Keratinocyte (primary cell): ENCODE measurements around the gene SEPHS1. TPM values are rescaled to one million over a fixed set of nuclear protein-coding genes. Genes with fewer than 3 reads are reported as not detected.

Experiments
- DNase-seq: peaks from one replicate; pipeline ENCODE4 v3.0.0-alpha.2; 2011; ENCODE audit warnings: low read depth, missing footprints, low spot score
- FAIRE-seq: peaks from 2 replicates; lab custom pipeline; 2011; peaks lifted over from hg19 to GRCh38; lab: Jason Lieb, UNC
- H2AFZ ChIP-seq: 2 replicates; pipeline ENCODE4 v1.6.0; 2012; ENCODE audit warnings: low read length, control low read depth, inconsistent platforms; ENCODE audit not compliant: control insufficient read depth
- H3K27ac ChIP-seq: 2 replicates; pipeline ENCODE4 v1.5.1; 2011; ENCODE audit warnings: low read length; ENCODE audit not compliant: control insufficient read depth, insufficient read depth
- H3K27me3 ChIP-seq: 3 replicates; pipeline ENCODE4 v1.6.0; 2011; ENCODE audit warnings: low read length; ENCODE audit not compliant: control insufficient read depth, insufficient read depth; ENCODE audit errors: extremely low read depth
- H3K36me3 ChIP-seq, 2 experiments: 2 replicates in 1 of 2; 3 replicates in 1 of 2; pipeline ENCODE4 v1.5.1; 2011; ENCODE audit warnings: low read length in 2 of 2, mild to moderate bottlenecking in 1 of 2; ENCODE audit not compliant: control insufficient read depth in 2 of 2, insufficient read depth in 2 of 2; ENCODE audit errors: extremely low read depth in 1 of 2
- H3K4me1 ChIP-seq: 3 replicates; pipeline ENCODE4 v1.5.1; 2011; ENCODE audit warnings: low read length; ENCODE audit not compliant: control insufficient read depth, insufficient read depth; ENCODE audit errors: extremely low read depth
- H3K4me2 ChIP-seq: 3 replicates; pipeline ENCODE4 v1.6.0; 2011; ENCODE audit warnings: low read depth, low read length; ENCODE audit not compliant: control insufficient read depth, insufficient read depth; ENCODE audit errors: extremely low read depth
- H3K4me3 ChIP-seq, 3 experiments: fragments of 200-600 bp in 1 of 3; sonication (generic) in 1 of 3; 2 replicates in 2 of 3; 3 replicates in 1 of 3; pipeline ENCODE4 v1.5.1; 2011 to 2016; ENCODE audit warnings: low read length in 3 of 3, mild to moderate bottlenecking in 3 of 3, control low read depth in 2 of 3, inconsistent platforms in 1 of 3, low read depth in 1 of 3, mixed read lengths in 1 of 3, mixed run types in 1 of 3, moderate library complexity in 1 of 3; ENCODE audit not compliant: control insufficient read depth in 2 of 3, insufficient read depth in 2 of 3; ENCODE audit errors: extremely low read depth in 1 of 3
- H3K79me2 ChIP-seq: 2 replicates; pipeline ENCODE4 v1.6.0; 2012; ENCODE audit warnings: low read length; ENCODE audit not compliant: control insufficient read depth, insufficient read depth
- H3K9ac ChIP-seq: 3 replicates; pipeline ENCODE4 v1.6.0; 2011; ENCODE audit warnings: low read length; ENCODE audit not compliant: control insufficient read depth, insufficient read depth; ENCODE audit errors: extremely low read depth
- H3K9me1 ChIP-seq: 3 replicates; pipeline ENCODE4 v1.6.0; 2011; ENCODE audit warnings: low read length; ENCODE audit not compliant: control insufficient read depth, insufficient read depth; ENCODE audit errors: extremely low read depth
- H3K9me3 ChIP-seq: 2 replicates; pipeline ENCODE4 v1.5.1; 2012; ENCODE audit warnings: low read depth, low read length; ENCODE audit not compliant: control insufficient read depth
- H4K20me1 ChIP-seq: 3 replicates; pipeline ENCODE4 v1.6.0; 2011; ENCODE audit warnings: low read length; ENCODE audit not compliant: control insufficient read depth, insufficient read depth; ENCODE audit errors: extremely low read depth
- EZH2 ChIP-seq: IDR thresholded peaks from one replicate; pipeline ENCODE4 v1.6.1; 2012; ENCODE audit warnings: inconsistent platforms, mild to moderate bottlenecking, low read length, moderate library complexity
- dilution Hi-C: fragments of 300-500 bp; cut with MboI; formaldehyde crosslinking; loops from one replicate; pipeline ENCODE4 v1.7.0; 2020; ENCODE audit warnings: low sequenced_read_pairs; ENCODE audit not compliant: extremely low pct_ligation_motif_present
- polyA plus RNA-seq, 5 experiments: library from polyadenylated mRNA; depleted of rRNA in 3 of 5; stranded (reverse) in 3 of 5; stranded (forward) in 1 of 5; unstranded in 1 of 5; fragments of >200 nt; gene quantifications; 1 replicate in 1 of 5; 2 replicates in 3 of 5; 3 replicates in 1 of 5; pipeline versions ENCODE4 v1.2.1 to v1.2.3, GENCODE V29; 2011 to 2012; ENCODE audit warnings: missing spikeins in 2 of 5, low read depth in 1 of 5, low replicate concordance in 1 of 5
- TF ChIP-seq, protein P1 (sequence below), 3 experiments: IDR thresholded peaks in 1 of 3; conservative IDR thresholded peaks in 1 of 3; optimal IDR thresholded peaks in 1 of 3; 2 replicates in 2 of 3; 3 replicates in 1 of 3; pipeline versions ENCODE3 to v1.5.1; 2011; ENCODE audit warnings: low read length in 3 of 3, mild to moderate bottlenecking in 3 of 3, moderate library complexity in 2 of 3, control low read depth in 1 of 3, inconsistent platforms in 1 of 3; ENCODE audit not compliant: insufficient read depth in 2 of 3; ENCODE audit errors: extremely low read depth in 1 of 3

Gene SEPHS1
- polyA plus RNA-seq, 1 donor (not counting 4 experiments of a cell fraction or from before 2014, with no cell fraction given): 65.4 TPM

DNA sequence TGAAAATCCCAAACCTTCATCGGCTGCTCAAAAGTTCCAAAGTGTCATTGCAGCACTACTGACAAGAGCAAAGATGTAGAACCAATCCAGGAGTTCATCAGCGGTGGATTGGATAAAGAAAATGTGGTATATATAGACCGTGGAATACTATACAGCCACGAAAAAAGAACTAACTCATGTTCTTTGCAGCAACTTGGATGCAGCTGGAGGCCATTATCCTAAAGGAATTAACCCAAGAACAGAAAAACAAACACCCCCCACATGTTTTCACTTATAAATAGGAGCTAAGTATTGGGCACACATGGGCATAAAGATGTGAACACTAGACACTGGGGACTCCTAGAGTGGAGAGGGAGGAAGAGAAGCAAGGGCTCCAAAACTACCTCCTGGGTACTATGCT, 79.8 kb downstream of the SEPHS1 start:
- H3K79me2 ChIP-seq: no peaks in the 10 kb centered on the region
- no peaks in the 10 kb centered on the region for H3K27me3 ChIP-seq
- H3K4me3 ChIP-seq: no peak overlapping the region
- H3K36me3 ChIP-seq: no peaks in the 10 kb centered on the region
- H3K9me3 ChIP-seq: no peaks in the 10 kb centered on the region
- no peak overlapping the region for H3K27ac ChIP-seq
- no peak overlapping the region for H2AFZ ChIP-seq
- no peaks in the 10 kb centered on the region for H3K9me1 ChIP-seq
- DNase-seq: no peak
- TF ChIP-seq, protein P1, sequence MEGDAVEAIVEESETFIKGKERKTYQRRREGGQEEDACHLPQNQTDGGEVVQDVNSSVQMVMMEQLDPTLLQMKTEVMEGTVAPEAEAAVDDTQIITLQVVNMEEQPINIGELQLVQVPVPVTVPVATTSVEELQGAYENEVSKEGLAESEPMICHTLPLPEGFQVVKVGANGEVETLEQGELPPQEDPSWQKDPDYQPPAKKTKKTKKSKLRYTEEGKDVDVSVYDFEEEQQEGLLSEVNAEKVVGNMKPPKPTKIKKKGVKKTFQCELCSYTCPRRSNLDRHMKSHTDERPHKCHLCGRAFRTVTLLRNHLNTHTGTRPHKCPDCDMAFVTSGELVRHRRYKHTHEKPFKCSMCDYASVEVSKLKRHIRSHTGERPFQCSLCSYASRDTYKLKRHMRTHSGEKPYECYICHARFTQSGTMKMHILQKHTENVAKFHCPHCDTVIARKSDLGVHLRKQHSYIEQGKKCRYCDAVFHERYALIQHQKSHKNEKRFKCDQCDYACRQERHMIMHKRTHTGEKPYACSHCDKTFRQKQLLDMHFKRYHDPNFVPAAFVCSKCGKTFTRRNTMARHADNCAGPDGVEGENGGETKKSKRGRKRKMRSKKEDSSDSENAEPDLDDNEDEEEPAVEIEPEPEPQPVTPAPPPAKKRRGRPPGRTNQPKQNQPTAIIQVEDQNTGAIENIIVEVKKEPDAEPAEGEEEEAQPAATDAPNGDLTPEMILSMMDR (optimal IDR thresholded peaks at IDR 0.05 in 1 of 3, IDR thresholded peaks at IDR 0.05 in 1 of 3, conservative IDR thresholded peaks at IDR 0.05 in 1 of 3; ENCODE audit: extremely low read depth in 1 of 3, insufficient read depth in 2 of 3, low read length in 3 of 3): no peak
- TF ChIP-seq EZH2: no peak
- dilution Hi-C loops: no loop called here
- H3K4me1 ChIP-seq: no peaks in the 10 kb centered on the region
- H4K20me1 ChIP-seq: no peaks in the 10 kb centered on the region
- FAIRE-seq: no peak
- no peak overlapping the region for H3K4me2 ChIP-seq
- no peak overlapping the region for H3K9ac ChIP-seq

Other genes with a start within 250 kb of the SEPHS1 start
- 69.4 to 92.3 TPM (median 71.9 TPM) in 3 replicates for gene OPTN, start 248.1 kb downstream of the SEPHS1 start, polyA plus RNA-seq
- gene MCM10, start 186.7 kb downstream of the SEPHS1 start, polyA plus RNA-seq: 0.75 to 6.4 TPM (median 6.2 TPM) in 3 replicates
- not detected in 3 replicates for gene UCMA, start 113.9 kb downstream of the SEPHS1 start, polyA plus RNA-seq
- gene PHYH, start 48.2 kb downstream of the SEPHS1 start, polyA plus RNA-seq: 10.9 to 11.5 TPM (median 10.9 TPM) in 3 replicates
- gene BEND7, start 180.7 kb upstream of the SEPHS1 start, polyA plus RNA-seq: 2.5 to 4.5 TPM (median 4.4 TPM) in 3 replicates
- 12.6 to 28.0 TPM (median 18.8 TPM) in 3 replicates for gene PRPF18, start 238.7 kb upstream of the SEPHS1 start, polyA plus RNA-seq